HepG2 (cell line): ENCODE results near the gene ABHD10. TPM values are rescaled to one million over a fixed set of nuclear protein-coding genes. Genes with fewer than 3 reads are reported as not detected.

Source experiments
- CEBPB ChIP-seq: IDR thresholded peaks from 2 replicates; pipeline ENCODE4 v1.6.1; 2011; ENCODE audit warnings: low read depth, low read length, improper control_type of control experiment, borderline replicate concordance
- FOXK1 ChIP-seq: sonication (generic); formaldehyde crosslinking; IDR thresholded peaks from 2 replicates; pipeline ENCODE4 v1.4.0; 2020; ENCODE audit warnings: low read depth, missing genetic modification reagents, borderline replicate concordance
- FOXO4 ChIP-seq: sonication (generic); formaldehyde crosslinking; conservative IDR thresholded peaks from 2 replicates; pipeline ENCODE4 v1.8.1; 2023; ENCODE audit warnings: missing genetic modification reagents
- GRHL1 ChIP-seq: sonication (generic); formaldehyde crosslinking; conservative IDR thresholded peaks from 2 replicates; pipeline ENCODE4 v1.8.0; 2022; ENCODE audit warnings: missing genetic modification reagents
- KIAA2018 ChIP-seq: sonication (generic); formaldehyde crosslinking; IDR thresholded peaks from 2 replicates; pipeline ENCODE4 v1.5.0; 2020; ENCODE audit warnings: mild to moderate bottlenecking, missing genetic modification reagents, borderline replicate concordance
- KLF16 ChIP-seq, 2 experiments: sonication (generic) in 1 of 2; formaldehyde crosslinking in 1 of 2; IDR thresholded peaks; 2 replicates each; pipeline versions ENCODE4 v1.6.1 to v1.8.0; 2016 to 2023; ENCODE audit warnings: missing genetic modification reagents in 2 of 2, missing compliant biosample characterization in 1 of 2
- SAFB2 ChIP-seq: sonication (generic); formaldehyde crosslinking; IDR thresholded peaks from 2 replicates; pipeline ENCODE4 v1.5.1; 2020; ENCODE audit warnings: missing genetic modification reagents, low read depth, mild to moderate bottlenecking, borderline replicate concordance
- TP53 ChIP-seq: sonication (generic); formaldehyde crosslinking; conservative IDR thresholded peaks from 2 replicates; pipeline ENCODE4 v1.4.0; 2020; ENCODE audit warnings: missing genetic modification reagents
- ZBTB39 ChIP-seq: sonication (generic); formaldehyde crosslinking; IDR thresholded peaks from 2 replicates; pipeline ENCODE4 v1.5.0; 2020; ENCODE audit warnings: missing genetic modification reagents
- ZNF292 ChIP-seq: sonication (generic); formaldehyde crosslinking; IDR thresholded peaks from 2 replicates; pipeline ENCODE4 v1.8.1; 2022; ENCODE audit warnings: mild to moderate bottlenecking, low read depth, missing genetic modification reagents, borderline replicate concordance
- ZNF496 ChIP-seq: sonication (generic); formaldehyde crosslinking; IDR thresholded peaks from 2 replicates; pipeline ENCODE4 v1.8.1; 2023; ENCODE audit warnings: mild to moderate bottlenecking, moderate library complexity, missing genetic modification reagents; ENCODE audit not compliant: insufficient replicate concordance
- ZNF501 ChIP-seq: sonication (generic); formaldehyde crosslinking; IDR thresholded peaks from 2 replicates; pipeline ENCODE4 v1.5.1; 2020; ENCODE audit warnings: mild to moderate bottlenecking, moderate library complexity, missing genetic modification reagents
- ZNF749 ChIP-seq: sonication (generic); formaldehyde crosslinking; IDR thresholded peaks from 2 replicates; pipeline ENCODE4 v1.8.0; 2022; ENCODE audit warnings: mild to moderate bottlenecking, missing genetic modification reagents, moderate library complexity, borderline replicate concordance
- polyA plus RNA-seq, 8 experiments: library from polyadenylated mRNA; depleted of rRNA in 3 of 8; stranded (reverse) in 7 of 8; unstranded in 1 of 8; fragments of >200 nt; fragmentation: Illumina TruSeq in 4 of 8; extraction: Trizol in 4 of 8; gene quantifications; 2 replicates each; pipeline versions ENCODE4 v1.2.1 to v1.2.3, GENCODE V29; 2011 to 2016; ENCODE audit warnings: low read depth in 4 of 8, missing spikeins in 1 of 8, mixed read lengths in 1 of 8; ENCODE audit not compliant: insufficient read depth in 1 of 8
- total RNA-seq, 5 experiments: library from RNA; depleted of rRNA; stranded (reverse); fragments of >200 nt; fragmentation: Illumina TruSeq; extraction: Trizol; gene quantifications; 2 replicates each; pipeline ENCODE4 v1.2.3, GENCODE V29; 2016; ENCODE audit warnings: low read depth in 1 of 5

Gene ABHD10
- total and polyA plus RNA-seq, 2 of the 13 experiments (the other 11 are each of a cell fraction or from before 2014, with no cell fraction given), result 22.8 to 50.2 TPM

GRCh38 chr3:111978583-111979433, at the start of gene ABHD10 (continued):
- TF ChIP-seq ZBTB39 (CRISPR knock-in tag) (no peak), CEBPB (no peak), SAFB2 (peak; percentile 82; the same call in 1 of the 2 replicates), ZNF292 (CRISPR knock-in tag) (peak; percentile 83), KLF16 (CRISPR knock-in tag; IDR thresholded peaks at IDR 0.05) (peak in 1 of 2 experiments; percentile 63; a peak in 2 of 4 replicates), GRHL1 (CRISPR knock-in tag) (no peak), FOXO4 (CRISPR knock-in tag) (no peak), ZNF501 (CRISPR knock-in tag) (peak; percentile 96), FOXK1 (CRISPR knock-in tag) (no peak; the same call in 1 of the 2 replicates), TP53 (CRISPR knock-in tag) (peak; percentile 84; the same call in 1 of the 2 replicates), KIAA2018 (CRISPR knock-in tag) (peak; percentile 94; the same call in 1 of the 2 replicates), ZNF496 (CRISPR knock-in tag) (no peak), ZNF749 (CRISPR knock-in tag) (no peak; the same call in 1 of the 2 replicates)
